GM21576 (cell line): ENCODE results near the gene CDK14.

Source experiments
- ATAC-seq: cut with Tn5 transposase; IDR thresholded peaks from one replicate; pipeline ENCODE4 v1.9.1; 2021; ENCODE audit warnings: mild to moderate bottlenecking, moderate library complexity; ENCODE audit not compliant: unreplicated experiment

CDK14 gene

DNA sequence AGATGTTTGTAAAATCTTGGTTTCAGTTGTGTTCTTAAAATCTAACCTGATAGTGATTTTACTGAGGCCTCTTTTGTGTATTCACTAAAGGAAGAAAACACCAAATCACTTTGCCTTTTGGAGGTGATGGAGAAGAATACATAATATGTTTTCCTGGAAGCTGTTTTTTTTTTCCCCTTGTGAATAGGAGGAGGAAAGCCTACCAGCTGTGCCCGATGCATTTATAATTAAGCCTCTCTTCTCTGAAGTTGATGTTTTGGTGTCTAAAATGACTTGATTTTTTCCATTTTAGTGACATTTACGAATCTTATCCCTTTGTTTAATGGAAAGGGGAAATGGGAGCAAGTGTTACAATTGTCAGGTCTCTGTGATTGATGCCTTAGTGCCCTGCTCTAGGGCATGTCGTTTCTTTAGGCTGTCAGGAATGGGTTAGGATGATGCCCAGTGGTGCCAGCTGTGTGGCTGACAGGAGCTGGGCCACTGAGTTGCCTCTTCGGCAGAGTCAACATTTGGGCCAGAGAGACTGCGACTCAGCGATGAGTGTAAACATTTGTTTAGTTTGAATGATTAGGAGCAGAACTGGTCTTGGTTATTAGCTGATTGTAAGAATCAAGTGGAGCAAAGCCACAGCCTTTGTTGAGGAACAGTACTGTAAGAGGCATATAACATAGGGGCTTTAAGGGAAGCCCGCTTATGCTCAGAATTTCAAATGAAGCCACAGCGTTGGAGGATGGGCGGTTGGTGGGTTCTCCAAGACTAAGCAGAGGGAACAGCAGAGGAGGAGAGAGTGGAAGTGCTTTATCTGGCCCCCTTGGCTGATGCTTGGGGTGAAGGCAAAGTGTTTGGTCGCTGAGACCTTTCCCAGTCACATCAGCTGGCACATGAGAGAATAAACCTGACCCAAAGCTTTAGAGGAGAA, 81.6 kb downstream of the CDK14 start:
- no peak for ATAC-seq

DNA sequence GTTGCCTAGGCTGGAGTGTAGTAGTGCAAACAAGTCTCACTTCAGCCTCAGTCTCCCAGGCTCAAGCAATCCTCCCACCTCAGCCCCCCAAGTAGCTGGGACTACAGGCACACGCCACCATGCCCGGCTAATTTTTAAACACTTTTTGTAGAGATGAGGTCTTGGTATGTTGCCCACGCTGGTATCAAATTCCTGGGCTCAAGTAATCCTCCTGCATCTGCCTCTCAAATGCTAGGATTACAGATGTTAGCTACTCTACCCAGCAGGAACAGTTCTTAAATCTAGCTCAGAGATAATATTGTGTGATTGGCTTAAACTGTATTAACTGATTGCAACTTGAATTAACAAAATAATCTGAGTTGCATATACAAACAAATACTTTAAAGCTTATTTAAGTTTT, 82.9 kb downstream of the CDK14 start:
- no peak for ATAC-seq

DNA sequence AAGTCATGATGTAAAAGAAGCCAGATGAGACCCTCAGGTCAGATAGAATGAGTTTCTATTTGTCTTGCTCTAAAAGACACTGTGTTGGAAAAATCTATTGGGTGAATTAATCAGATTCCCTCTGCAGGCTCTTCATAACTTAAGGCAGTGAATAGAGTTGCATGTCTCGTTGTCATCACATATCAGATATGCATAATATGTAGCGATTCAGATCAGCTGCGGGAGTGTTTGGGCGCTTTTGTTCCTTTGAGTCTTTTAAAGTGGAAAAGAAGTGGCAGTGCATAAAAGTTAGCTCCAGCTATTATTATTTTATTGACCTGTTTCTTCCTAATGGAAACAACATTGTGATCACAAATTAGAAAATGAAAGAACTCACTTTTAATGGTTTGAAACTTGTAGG, 84.4 kb downstream of the CDK14 start:
- ATAC-seq, result no peak

DNA sequence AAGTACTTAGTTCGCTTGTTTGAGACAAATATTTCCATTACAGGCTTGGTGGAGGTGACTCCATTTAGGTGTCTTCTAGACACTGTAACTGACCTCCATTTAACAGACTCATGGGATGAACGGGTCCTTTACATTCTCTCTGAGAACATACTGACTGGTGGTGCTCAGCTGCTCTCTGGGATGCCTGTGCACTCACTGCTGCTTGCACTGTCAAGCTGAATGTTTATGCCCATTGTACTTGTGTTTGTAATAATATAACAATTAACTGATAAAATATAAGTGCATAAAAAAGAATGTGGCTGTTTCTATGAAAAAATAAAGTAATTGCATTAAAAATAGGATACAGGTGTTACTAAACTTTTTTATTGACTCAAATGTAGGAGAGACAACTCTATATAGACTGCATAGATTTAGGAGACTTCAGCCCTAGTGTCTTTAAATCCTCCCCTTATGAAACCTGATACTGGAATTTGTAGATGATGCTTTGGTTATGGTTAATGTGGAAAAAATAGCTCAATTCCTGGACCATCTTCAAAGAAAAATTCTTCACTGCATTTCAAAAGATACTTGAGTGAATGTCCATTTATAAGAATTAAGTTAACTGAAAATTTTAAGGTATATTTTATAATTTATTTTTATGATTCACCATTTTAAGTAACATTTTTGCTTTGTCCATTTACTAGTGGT, 85.4 kb downstream of the CDK14 start:
- ATAC-seq, result no peak

DNA sequence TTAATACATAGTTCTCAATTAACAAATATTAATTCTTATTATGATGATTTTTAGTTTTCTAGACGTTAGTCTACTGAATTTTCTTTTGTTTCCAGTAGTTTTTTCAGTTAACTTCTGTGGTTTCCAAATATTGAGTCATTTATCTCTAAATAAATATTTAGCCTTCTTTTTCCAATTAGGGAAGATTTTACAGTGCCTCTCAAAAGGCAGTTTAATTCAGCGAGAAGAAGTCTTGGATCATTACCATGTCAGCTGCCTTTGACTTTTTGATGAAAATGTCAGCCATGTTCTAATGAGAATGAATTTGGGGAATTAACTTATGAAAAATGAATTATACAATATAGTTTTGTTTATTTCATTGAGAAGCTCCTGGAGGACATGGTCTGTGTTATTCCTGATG, 90.0 kb downstream of the CDK14 start:
- no peak for ATAC-seq

DNA sequence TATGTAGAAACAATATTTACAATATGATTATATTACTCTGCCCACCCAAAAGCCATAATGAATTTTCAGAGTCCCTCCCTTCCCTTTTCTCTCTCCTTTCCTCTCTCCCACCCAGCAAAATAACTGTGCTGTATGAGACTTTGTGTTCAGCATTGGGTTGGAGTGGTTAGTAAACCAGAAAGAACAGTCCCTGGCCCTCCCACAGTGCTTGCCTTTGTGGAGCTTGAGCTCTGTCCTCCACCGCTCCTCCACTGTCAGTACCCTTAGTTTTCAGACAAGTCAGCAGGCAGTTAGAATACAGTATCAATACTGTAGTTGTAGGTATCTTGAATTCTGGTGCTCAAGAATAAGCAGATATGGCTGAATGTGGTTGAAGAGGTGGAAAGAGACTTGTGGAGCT, 92.7 kb downstream of the CDK14 start:
- ATAC-seq, result no peak

DNA sequence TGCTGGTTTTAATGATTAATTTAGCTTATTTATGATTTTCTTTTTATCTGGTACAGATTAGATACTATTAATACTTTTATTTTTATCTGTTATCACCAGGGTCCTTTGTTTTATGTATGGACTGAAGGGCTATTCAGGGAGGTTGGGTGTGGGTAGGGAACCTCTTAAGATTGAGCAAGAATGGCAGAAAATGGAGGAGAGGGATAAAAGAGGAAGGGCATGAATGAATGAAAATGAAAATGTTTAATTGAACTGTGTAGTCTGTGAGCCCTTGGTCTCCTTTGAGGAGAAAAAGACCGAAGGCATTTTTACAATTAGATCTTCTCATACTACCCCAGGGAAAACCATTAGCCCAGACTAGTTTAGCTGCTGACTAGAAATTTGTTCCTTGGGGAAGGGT, 93.1 kb downstream of the CDK14 start:
- no peak for ATAC-seq

DNA sequence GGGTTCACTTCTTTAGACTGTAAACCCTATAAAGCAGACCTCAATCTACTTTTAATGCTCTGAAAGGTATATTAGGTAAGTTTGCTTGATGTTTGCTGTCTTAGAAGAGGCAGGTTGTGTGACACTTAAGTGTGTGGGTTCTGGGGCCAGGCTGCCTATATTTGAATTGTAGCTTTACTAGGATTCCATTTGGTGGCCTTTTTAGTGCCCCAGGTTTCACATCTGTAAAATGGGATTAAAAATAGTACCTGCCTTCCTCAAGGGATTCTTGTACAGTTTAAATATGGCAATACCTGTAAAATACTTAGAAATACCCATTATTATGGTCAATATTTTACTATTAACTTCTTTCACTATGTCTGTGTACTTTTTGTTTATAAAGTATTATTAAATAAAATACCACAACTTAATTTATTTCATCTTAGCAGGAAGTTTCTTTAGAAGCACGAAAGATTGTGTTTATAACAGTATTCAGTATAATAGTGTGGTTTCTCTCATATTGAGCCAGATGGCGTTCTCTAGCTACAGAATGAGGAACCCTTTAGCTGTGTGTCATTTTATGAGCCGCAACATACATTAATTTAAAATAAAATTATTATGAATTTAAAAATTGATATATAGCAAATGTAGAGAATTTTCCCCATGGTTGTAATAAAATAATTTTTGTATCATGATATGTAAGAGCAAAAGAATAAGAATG, 94.2 kb downstream of the CDK14 start:
- ATAC-seq, result peak; percentile 78

DNA sequence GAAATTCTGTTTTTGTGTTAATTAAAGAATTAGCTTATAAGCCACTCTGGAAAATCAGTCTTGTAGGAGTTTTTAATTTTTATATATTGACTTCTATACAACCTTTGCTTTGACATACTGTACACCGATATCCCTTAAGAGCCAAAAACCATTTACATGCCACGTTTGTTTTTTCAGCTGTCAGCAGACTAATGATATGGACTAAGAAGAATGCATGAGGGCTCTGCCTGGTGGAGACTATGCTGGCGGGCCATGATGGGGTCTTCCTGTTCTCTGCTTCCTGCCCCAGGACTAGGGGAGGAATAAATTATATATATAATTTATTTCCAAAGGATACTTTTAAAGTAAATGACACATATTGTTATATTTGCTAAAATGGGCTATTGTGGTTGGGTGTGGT, 96.3 kb downstream of the CDK14 start:
- ATAC-seq, result no peak

DNA sequence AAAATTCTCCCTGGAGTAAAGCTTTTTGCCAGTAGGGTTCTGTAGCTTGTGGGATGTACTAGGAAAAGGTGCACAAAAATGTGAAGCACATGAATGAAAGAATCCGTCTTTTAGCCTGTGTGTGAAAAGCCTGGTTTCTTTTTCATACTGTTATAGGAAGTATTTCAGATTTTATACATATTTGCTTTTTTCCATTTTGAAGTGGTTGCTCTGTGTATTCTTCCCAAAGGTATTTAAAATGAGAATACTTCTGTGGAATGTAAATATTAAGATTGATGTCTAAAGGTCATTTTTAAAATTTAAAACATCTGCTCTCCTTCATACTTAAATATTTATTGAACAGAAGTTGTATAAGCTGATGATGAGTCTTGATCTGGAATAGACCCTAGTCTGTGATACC, 96.8 kb downstream of the CDK14 start:
- no peak for ATAC-seq

DNA sequence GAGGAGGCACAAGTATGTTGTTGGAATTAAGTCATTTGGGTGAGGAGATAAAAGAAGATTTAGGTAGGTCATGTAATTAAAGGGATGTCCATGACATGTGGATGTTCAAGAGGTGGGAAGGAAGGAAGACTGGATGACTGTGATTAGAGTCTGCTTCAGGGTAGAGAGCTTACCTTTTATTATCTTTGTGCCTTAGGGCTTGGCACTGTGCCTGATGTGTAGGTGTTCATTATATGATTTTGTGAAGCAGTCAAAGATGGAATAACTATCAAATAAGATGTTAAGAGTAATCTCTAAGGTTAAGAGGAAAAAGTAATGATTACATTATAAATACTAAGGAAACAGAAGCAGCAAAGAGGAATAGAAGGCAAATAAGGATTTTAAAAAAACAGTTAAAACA, 97.8 kb downstream of the CDK14 start:
- ATAC-seq, result no peak

DNA sequence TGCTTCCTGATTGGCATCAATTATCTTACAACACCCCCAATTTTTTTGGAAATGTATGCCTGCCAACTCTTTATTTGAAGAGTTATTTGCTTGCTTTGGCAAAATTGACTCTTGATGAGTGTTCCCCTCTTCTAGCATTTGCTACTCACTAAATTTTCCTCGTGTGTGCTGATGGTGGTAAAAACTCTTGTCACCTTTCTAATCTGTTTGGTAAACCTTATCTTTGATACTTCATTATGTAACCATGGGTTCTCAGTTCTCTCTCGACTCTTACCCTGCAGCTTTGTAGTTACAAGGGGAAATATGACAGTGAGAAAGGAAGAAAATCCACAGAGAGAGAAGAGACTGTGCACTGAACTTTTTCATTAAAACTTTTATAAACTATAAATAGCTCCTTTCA, 102.5 kb downstream of the CDK14 start:
- ATAC-seq, result no peak

DNA sequence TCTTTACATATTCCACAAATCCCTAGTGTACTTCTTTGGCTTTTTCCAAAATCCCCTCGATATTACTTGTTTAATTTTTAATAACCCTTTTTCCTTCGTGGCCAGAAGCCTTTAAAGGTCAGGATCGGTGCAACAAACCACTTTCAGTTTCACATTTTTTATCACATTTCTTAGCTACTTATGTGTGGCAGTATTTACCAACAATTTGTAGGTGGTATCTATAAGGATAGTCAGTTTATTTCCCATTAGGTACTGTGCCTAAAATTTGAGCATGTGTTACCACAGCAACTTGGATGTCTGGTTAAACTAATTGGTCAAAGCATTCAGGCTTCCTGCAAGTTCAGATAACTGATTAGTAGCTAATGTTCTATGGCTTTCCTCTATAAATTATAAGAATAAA, 104.9 kb downstream of the CDK14 start:
- peak; percentile 76 for ATAC-seq

DNA sequence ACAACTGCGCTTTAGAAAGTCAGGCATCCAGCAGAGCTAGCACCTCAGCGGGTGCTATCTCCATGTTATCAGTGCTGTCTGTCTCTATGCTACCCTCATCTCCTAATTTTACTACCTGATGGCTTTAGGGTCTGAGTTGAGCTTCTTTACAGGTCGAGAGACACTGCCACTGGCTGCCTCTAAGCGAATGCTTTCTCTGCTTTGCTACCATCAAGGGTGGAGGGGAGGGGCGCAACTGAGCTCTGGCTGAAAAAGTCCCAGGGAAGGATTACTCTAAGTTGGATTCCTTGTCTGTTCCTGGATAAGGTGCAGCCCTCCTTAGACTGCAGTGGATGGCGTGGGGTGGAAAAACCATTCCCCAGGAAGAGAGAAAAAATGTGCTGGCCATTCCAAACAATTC, 105.7 kb downstream of the CDK14 start:
- no peak for ATAC-seq

DNA sequence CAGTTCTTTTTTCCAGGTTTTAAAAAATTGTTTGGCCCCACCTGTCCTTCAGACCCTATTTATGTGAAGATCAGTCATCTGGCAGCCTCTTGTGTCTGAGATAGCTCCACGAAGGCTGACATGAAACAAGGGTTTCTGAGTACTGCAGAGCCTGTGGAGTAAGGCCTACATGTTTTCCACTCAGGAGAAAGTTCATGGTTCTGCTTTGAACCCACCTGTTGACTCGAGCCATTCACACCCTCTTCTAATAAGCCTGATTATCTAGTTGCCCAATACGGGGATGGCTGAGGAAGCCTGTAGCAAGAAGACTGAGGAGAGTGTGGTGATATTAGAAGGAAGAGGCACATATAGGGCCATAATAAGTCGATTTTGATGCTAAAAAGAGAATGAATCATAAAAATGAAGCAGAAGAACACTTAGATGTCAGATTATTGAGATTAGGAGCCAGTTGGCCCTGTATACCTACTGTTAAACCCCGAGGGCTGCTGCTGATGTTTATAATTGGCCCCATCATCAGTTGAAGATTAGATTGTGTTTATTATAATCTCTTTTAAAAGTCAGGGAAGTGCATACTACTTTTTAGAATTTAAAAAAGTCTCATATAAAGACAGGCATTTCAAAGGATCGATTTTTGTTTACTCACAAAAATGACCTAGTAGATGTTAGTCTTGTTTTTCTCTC, 109.4 kb downstream of the CDK14 start:
- ATAC-seq, result no peak

DNA sequence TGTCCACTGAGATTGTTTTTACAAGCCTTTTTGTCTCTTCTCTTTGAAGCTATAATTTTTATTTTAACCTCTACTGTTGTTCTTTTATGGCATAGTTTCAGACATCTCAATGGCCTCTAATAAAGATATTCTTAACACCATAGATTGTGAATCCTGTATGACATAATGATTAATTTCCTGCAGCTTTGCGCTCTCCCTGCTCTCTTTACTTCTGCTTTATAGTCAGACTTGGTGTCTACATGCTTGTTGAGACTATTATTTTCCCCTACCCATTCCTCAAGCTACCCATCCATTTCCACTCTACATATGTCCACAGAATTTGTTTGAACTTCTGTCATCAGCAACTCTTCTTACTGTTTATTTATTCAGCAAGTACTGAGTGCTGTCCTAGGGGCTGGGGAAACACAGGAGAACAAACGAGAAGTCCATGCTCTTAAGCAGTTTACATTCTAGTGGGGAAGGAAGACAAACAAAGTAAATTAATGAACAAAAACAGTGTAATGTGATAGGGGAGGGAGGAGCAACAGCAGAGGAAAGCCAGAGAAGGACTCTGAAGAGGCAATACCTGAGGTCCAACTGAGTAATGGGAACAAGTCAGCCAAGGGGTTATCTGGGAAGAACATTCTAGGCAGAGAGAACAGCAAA, 110.1 kb downstream of the CDK14 start:
- ATAC-seq, result no peak

DNA sequence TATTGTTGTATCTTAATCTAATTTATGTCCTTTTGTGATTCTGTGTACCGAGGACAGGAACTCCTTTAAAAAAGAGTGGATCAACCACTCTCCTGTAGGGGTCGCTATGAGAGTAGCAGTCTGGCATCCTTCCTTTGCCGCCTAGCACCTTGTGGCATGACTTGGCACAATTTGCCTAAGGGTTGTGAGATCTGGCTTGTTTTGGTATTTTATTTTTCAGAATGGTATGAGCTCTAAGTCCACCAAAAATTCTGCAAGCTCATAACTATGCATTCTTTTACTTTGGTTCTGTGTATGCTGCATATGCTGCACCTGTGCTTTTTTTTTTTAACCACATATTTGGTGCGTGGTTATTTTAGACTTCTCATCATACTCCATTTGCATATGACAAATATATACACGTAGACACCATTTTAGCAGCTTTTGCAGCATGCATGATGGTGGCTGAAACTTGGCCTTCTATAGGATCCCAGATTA, 112.8 kb downstream of the CDK14 start:
- peak; percentile 63 for ATAC-seq

DNA sequence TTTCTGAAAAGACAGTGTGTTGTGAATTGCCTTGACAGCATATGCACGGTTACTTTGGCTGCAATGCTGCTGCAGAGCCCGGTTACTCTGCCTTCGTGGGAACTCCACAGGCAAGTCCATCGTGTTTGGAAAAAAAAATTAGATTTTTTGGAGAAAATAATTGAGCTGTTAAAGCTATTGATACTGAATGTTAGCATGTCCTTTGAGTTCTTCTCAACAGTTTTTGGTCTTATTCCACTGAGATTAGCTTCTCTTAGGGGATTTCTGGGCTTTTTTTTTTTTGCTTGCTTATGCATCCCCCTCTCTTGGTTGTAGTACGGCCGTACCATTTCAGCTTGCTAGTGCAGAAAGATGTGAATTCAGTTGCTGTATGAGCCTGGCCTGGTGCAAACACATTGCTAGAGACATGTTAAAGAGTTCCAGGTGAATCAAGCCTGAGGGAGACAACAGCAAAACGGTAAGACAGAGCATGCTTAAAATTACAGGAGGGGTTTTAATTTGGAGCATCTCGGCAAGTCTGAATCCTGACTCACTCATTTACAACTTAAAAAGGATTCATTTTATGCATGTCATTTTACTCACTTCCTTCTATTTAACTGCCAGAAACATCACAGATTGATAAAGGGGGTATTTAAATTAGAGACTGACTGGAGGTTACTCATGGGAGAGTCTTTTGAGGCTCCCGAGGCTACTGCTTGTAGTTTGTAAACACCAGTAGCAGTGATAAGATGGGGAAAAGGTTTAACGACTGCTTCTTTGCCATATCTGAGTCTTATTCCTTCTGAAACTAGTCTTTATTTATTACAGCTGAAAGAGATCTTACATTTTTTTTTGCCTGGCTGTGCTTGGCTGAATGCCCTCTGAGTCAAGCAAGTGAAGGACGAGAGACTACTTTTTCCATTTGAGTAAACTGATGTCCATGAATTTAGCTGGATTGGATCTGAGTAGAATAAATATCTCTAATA, 113.7 kb downstream of the CDK14 start:
- peak; percentile 44 for ATAC-seq

DNA sequence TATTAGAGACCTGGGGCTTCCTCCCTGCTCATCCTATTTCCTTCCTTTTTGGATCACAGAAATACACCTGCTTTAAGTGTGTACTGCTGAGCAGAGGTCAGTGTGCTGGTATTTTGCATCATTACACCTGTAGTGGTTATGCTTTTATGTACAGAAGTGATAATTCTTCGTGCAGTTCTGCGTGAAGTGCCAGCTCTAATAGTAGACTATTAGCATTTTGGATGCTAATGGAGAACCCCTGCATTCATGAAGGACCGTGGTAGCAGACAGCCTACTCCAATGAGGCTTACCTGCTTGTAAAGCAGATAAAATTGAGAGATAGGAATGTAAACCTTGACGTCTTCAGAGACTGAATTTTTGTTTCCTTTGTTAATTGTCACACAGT, 114.3 kb downstream of the CDK14 start:
- ATAC-seq, result peak; percentile 10
